Ammon's horn (tissue), 1 donor: ENCODE measurements around the gene ARSG.

Experiments
- DNase-seq: peaks from one replicate; pipeline ENCODE4 v3.0.0-alpha.2; 2016; ENCODE audit warnings: low spot score

The ARSG gene

DNA sequence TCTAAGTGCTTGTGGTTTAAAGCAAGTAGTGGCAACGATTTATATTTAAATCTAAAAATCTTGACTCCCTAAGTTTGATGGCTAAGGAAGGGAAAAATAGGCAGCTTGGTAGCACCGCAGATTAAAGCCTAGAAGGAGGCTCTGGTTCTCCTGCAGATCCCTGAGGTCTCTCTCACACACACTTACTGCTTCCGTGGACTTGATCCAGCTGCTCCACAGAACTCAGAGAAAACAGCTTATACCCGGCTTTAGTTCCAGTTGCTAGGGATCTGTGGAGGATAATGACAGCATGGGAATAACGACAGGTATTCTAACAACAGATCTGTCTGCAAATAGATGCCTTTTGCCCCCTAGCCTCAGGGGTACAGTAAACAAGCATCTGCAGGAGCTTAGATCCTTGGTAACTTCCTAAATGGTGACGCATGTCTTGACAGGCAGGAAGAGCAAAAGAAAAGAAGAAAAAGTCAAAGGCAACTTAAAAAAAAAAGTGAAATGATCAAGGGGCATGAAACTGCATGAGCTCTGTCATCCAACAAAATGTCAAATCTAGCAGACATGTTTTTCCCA, 161.5 kb downstream of the ARSG start:
- no peak for DNase-seq

GRCh38 chr17:68453991-68454665, 162.8 kb downstream of the ARSG start:
- DNase-seq: no peak

DNA sequence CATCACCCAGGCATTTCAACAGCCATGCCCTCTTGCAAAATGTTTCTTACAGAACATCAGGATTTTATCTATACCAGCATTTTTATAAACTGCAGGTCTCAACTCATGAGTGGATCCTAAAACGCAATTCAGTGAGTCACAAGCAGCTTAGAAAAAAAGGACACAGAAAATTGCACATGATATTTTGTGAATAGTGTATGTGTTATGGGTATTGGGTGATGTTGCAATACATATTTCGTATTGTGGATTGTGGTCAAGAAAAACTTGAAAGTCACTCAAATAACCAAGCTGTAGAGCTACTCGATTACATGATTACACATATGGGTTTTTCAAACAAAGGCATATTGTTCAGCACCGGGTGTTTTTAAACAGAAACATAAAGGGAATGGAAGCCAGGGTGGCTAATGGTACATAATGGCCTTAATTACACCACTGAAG, 164.6 kb downstream of the ARSG start:
- no peak for DNase-seq

GRCh38 chr17:68456339-68457167, 165.3 kb downstream of the ARSG start:
- peak; percentile 87 for DNase-seq

DNA sequence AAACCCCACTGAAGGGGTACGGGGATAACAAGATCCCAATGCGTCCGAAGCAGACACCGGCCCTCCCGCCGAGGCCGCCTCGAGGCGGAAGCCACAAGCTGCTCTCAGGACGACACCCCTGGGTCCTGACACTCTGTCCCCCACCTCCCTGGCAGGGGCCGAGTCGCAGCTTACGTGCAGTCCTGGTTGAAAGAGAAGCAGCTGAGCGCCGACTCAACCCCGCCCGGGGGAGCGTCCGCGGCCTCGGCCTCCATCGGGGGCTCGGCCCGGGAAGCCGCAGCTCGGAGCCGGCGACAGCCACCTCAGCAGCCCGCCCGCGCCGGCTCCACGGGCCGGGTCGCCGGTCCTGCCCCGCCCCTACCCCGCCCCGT, 165.9 kb downstream of the ARSG start, which contains the start of gene WIPI1:
Gene WIPI1 (minus strand): TSS at position 329 of the 371 bp plus-strand sequence. CDS start 75 bp downstream, at position 254.
- DNase-seq: no peak

GRCh38 chr17:68457539-68458259, 166.4 kb downstream of the ARSG start:
- peak; percentile 99 for DNase-seq

DNA sequence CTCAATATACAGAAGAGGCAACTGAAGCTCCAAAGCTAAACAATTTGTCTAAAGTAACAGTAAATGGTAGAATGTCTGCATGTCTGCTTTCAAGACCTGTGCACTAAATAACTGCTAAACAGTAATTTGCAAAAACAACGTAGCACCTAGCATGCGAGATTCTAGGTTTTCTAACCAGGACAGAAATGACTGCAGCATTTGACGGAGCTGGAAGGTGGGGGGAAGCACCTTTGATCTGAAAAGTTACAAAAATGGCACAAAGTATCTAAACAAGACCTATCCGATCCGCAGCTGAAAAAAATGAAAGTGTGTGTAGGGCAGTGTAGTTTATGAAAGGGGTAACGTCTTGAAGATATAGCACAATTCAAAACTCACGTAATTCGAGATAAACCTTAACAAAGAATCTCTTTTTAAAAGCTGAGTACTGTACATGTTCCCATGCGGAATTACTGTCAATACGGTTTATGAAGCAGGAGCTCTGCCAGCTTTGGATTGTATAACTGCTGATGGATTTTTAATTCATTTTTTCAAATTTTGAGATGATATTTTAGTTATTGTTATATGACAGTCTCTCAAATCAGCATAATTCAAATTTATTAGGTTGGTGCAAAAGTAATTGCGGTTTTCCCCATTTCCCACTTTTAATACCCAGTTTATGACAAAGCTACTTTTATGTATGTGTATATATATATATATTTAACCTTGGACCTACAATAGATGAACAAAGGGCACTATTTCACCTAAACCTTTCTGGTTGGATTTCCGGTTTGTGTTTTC, 167.2 kb downstream of the ARSG start:
- DNase-seq: no peak

- DNase-seq: no peak
Observed at GRCh38 chr17:68459037-68459639, 167.8 kb downstream of the ARSG start.

DNA sequence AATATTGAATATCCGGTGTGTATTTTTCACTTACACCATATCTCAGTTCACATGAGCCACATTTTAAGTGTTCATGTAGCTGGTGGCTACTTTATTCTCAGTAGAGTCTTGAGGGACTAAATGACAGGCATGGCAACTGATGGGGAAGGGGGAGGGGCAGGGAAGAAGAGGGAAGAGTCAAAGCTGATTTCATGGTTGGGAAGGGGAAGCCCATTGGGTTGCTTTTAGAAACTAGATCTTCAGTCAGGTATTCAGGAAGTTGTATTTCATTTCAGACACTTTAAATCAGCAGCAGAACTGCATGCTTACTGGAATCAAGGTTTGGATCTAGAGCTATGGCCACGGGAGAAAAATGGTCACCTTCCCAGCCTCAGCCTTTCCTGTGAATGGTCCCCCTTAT, 168.9 kb downstream of the ARSG start:
- no peak for DNase-seq

DNA sequence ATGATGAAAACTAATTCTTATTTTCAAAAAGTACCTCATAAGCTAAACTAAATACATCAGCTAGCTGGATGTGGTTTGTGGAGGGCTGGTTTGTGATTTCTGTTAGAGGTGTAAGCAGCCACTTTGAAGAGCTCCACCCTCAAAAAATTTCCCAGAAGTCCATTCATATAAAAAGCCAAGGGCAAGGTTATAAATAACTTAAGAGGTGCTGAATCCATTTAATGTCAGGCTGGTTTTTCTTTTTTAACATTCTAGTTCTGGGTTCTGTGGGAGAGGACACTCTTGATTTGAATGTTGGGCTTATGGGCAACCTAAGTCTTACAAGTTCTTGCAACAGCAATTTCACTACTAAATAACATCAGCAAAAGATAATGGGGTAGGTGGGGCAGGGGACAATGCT, 169.4 kb downstream of the ARSG start:
- no peak for DNase-seq

GRCh38 chr17:68461122-68461539, 169.8 kb downstream of the ARSG start:
- DNase-seq: no peak

- DNase-seq: no peak
Observed at GRCh38 chr17:68461589-68461988, 170.3 kb downstream of the ARSG start.

GRCh38 chr17:68462381-68463210, 171.3 kb downstream of the ARSG start:
- peak; percentile 90 for DNase-seq

DNA sequence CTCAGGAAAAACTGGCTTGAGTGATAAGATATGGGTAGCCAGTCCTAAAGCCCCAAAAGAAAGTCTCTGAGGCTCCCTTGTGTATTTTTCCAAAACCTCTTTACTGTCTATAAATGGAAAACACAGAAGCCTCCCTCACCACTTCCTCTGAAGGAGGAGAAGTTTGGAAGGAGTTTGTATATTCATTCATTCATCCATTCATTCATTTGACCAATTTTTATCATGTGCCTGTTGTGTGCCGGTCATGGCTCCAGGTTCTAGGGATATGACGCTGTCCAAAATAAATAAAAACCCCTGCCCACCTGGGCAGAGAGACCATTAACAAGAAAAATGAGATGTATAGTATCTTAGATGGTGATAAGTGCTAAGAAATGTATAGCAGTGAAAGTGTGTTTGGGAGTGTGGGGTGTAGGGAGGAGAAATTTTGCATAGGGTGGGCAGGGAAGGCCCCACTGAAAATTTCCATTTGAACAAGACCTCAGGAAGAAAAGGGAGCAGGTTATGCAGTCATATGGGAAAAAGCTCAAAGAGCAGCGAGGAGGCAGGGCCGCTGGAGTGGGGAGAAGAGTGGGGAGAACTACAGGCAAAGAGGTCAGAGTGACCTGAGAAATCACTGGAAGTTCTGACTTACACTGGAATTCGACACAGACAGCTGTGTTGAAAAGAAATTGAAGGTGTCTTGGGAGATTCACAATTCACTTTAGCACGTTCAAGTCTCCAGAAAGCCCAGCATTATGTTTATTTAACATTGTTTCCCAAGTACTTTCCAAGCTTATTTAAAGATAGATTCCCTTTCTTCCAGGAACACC, 172.1 kb downstream of the ARSG start:
- DNase-seq: no peak

GRCh38 chr17:68468334-68468733, 177.0 kb downstream of the ARSG start:
- no peak for DNase-seq

GRCh38 chr17:68468788-68469187, 177.5 kb downstream of the ARSG start:
- no peak for DNase-seq
